Fibroblast of the aortic adventitia (primary cell): Measurements from ENCODE around the gene DTX3. TPM values are rescaled to one million over a fixed set of nuclear protein-coding genes. Genes with fewer than 3 reads are reported as not detected.
"Not testable (repeated sequence)": the region's sequence is repeated elsewhere in the genome, so short reads cannot be mapped to it uniquely, and the experiment has no call there.

ENCODE experiments used
- DNase-seq: peaks from one replicate; pipeline ENCODE4 v3.0.0-alpha.2; 2010; ENCODE audit warnings: low read depth
- H3K4me3 ChIP-seq: 2 replicates; pipeline ENCODE4 v1.5.1; 2011; ENCODE audit warnings: low read depth, mild to moderate bottlenecking, control low read depth, low read length, moderate library complexity
- CTCF ChIP-seq: IDR thresholded peaks from 2 replicates; pipeline ENCODE4 v1.5.1; 2011; ENCODE audit warnings: mild to moderate bottlenecking, low read length, control low read depth, inconsistent platforms; ENCODE audit not compliant: insufficient read depth
- total RNA-seq: library from RNA; depleted of rRNA; stranded (reverse); fragments of >200 nt; gene quantifications from 2 replicates; pipeline ENCODE4 v1.2.3, GENCODE V29; 2012; ENCODE audit warnings: low replicate concordance

Gene DTX3
- total RNA-seq, 1 donor, result 16.9 TPM

- TF ChIP-seq CTCF, result no peak
- no peak for DNase-seq
- H3K4me3 ChIP-seq, result no peak overlapping the region
Observed at GRCh38 chr12:57654042-57654441, 49.4 kb downstream of the DTX3 start.

GRCh38 chr12:57655541-57656240 is 51.1 kb downstream of the DTX3 start:
- no peak overlapping the region for H3K4me3 ChIP-seq
- no peak for TF ChIP-seq CTCF
- DNase-seq, result no peak

GRCh38 chr12:57656408-57656807 is 51.8 kb downstream of the DTX3 start:
- not testable (repeated sequence) for DNase-seq, H3K4me3 ChIP-seq

- peak; percentile 68 for DNase-seq
- H3K4me3 ChIP-seq, result no peak overlapping the region
- no peak for TF ChIP-seq CTCF
Observed at GRCh38 chr12:57657744-57658143, 53.1 kb downstream of the DTX3 start.

- H3K4me3 ChIP-seq, result no peak overlapping the region
- DNase-seq, result no peak
- TF ChIP-seq CTCF, result no peak
Observed at GRCh38 chr12:57658890-57659289, 54.3 kb downstream of the DTX3 start.

Other genes with a start within 250 kb of the DTX3 start
- 16.7 and 22.3 TPM in 2 replicates for gene R3HDM2, start 173.8 kb upstream of the DTX3 start, total RNA-seq
- gene INHBC, start 170.0 kb upstream of the DTX3 start, total RNA-seq, result not detected in 2 replicates
- 0.16 and 0.99 TPM in 2 replicates for gene INHBE, start 149.5 kb upstream of the DTX3 start, total RNA-seq
- 1.1 TPM in 1 of 2 replicates, not detected in the other for gene GLI1, start 145.0 kb upstream of the DTX3 start, total RNA-seq
- gene ARHGAP9, start 125.0 kb upstream of the DTX3 start, total RNA-seq, result 0.18 TPM in 1 of 2 replicates, not detected in the other
- 185 and 272 TPM in 2 replicates for gene MARS1, start 116.8 kb upstream of the DTX3 start, total RNA-seq
- gene DDIT3, start 84.3 kb upstream of the DTX3 start, total RNA-seq, result 37.7 and 60.3 TPM in 2 replicates
- 4.2 and 7.6 TPM in 2 replicates for gene MBD6, start 82.0 kb upstream of the DTX3 start, total RNA-seq
- gene DCTN2, start 57.6 kb upstream of the DTX3 start, total RNA-seq, result 106 and 140 TPM in 2 replicates
- gene KIF5A, start 54.8 kb upstream of the DTX3 start, total RNA-seq, result 0.72 and 1.8 TPM in 2 replicates
- gene PIP4K2C, start 13.6 kb upstream of the DTX3 start, total RNA-seq, result 12.4 and 19.4 TPM in 2 replicates
- 18.3 and 64.5 TPM in 2 replicates for gene ARHGEF25, start 6.6 kb downstream of the DTX3 start, total RNA-seq
- gene B4GALNT1, start 28.4 kb downstream of the DTX3 start, total RNA-seq, result 1.7 and 6.9 TPM in 2 replicates
- gene OS9, start 89.3 kb downstream of the DTX3 start, total RNA-seq, result 229 and 425 TPM in 2 replicates
- gene AGAP2, start 133.9 kb downstream of the DTX3 start, total RNA-seq, result 0.25 and 0.27 TPM in 2 replicates
- 17.3 and 43.9 TPM in 2 replicates for gene TSPAN31, start 140.2 kb downstream of the DTX3 start, total RNA-seq
- 208 and 588 TPM in 2 replicates for gene CDK4, start 147.5 kb downstream of the DTX3 start, total RNA-seq
- 0.57 and 2.1 TPM in 2 replicates for gene MARCHF9, start 150.3 kb downstream of the DTX3 start, total RNA-seq
- gene CYP27B1, start 162.3 kb downstream of the DTX3 start, total RNA-seq, result 0.45 TPM in 1 of 2 replicates, not detected in the other
- 9.7 and 10.5 TPM in 2 replicates for gene METTL1, start 167.3 kb downstream of the DTX3 start, total RNA-seq
- gene EEF1AKMT3, start 167.8 kb downstream of the DTX3 start, total RNA-seq, result 3.9 and 6.6 TPM in 2 replicates
- gene TSFM, start 178.0 kb downstream of the DTX3 start, total RNA-seq, result 16.2 and 19.9 TPM in 2 replicates
- 2.5 and 3.5 TPM in 2 replicates for gene AVIL, start 213.9 kb downstream of the DTX3 start, total RNA-seq
- gene CTDSP2, start 241.9 kb downstream of the DTX3 start, total RNA-seq, result 90.7 and 128 TPM in 2 replicates